ENCODE measurements around the gene NPR1. TPM values are rescaled to one million over a fixed set of nuclear protein-coding genes. Genes with fewer than 3 reads are reported as not detected.
"Not testable (repeated sequence)": the region's sequence is repeated elsewhere in the genome, so short reads cannot be mapped to it uniquely, and the experiment has no call there.

The NPR1 gene
- total RNA-seq: not detected

DNA sequence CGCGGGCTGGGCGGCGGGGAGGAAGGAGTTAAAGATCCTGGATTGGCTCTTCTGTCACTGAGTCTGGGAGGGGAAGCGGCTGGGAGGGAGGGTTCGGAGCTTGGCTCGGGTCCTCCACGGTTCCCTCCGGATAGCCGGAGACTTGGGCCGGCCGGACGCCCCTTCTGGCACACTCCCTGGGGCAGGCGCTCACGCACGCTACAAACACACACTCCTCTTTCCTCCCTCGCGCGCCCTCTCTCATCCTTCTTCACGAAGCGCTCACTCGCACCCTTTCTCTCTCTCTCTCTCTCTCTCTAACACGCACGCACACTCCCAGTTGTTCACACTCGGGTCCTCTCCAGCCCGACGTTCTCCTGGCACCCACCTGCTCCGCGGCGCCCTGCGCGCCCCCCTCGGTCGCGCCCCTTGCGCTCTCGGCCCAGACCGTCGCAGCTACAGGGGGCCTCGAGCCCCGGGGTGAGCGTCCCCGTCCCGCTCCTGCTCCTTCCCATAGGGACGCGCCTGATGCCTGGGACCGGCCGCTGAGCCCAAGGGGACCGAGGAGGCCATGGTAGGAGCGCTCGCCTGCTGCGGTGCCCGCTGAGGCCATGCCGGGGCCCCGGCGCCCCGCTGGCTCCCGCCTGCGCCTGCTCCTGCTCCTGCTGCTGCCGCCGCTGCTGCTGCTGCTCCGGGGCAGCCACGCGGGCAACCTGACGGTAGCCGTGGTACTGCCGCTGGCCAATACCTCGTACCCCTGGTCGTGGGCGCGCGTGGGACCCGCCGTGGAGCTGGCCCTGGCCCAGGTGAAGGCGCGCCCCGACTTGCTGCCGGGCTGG lies at the start of gene NPR1:
TSS of gene NPR1 (plus strand) at position 170 of the 818 bp plus-strand sequence. CDS start at position 591, 421 bp downstream.
- Mint-ChIP-seq H3K9me3 (no peaks in the 10 kb centered on the region), H3K36me3 (no peaks in the 10 kb centered on the region), H3K27ac (no peak within 1 kb of the TSS)
- ATAC-seq: peak; percentile 38 to 52
- no peak for DNase-seq (ENCODE audit: low spot score in 2 of 2)

DNA sequence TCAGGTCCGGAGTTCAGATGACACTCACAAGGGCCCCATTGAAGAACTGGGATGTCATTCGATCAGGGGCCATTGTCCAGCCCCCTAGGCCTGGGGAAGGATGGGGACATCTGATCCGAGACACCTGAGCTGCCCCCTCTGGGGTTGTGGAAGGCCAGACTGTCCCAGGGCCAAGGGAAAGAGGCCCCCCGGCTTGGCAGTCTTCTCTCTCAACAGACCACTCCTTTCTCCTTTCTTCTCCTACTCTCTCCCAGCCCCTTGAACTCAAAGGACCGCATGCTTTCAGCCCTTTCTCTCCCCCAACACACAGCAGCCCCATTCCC lies 49.2 kb upstream of the NPR1 start:
- ATAC-seq (no peak), DNase-seq (ENCODE audit: low spot score in 2 of 2) (no peak)
- H3K9me3 Mint-ChIP-seq: no peaks in the 10 kb centered on the region
- H3K27ac Mint-ChIP-seq: peak overlapping the region; percentile 4 to 62
- peaks cover 6 to 17% of the 10 kb centered on the region in 2 donors for H3K36me3 Mint-ChIP-seq

DNA sequence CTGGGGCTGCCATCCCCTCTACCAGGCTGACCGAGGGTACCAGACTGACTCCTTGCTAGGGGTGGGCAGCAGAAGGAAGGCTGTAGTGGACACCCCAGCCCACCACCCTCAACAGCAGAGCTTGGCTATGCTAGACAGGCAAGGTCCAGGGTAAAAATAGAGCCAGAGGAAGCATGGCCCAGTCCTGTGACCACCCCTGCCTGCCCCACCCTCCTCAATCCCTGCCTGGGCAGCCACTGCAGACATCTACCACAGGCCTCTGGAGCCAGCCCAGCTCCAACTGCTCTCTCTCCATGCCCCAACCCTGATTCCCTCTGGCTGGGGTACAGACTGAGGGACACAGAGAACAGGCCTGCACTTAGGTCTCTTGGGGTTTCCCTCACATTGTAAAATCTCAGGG lies 48.5 kb upstream of the NPR1 start:
- Mint-ChIP-seq H3K27ac (peak overlapping the region in 1 of 2 donors; percentile 62), H3K36me3 (peaks cover 10 to 24% of the 10 kb centered on the region in 2 donors), H3K9me3 (no peaks in the 10 kb centered on the region)
- no peak for DNase-seq (ENCODE audit: low spot score in 2 of 2)
- no peak for ATAC-seq

DNA sequence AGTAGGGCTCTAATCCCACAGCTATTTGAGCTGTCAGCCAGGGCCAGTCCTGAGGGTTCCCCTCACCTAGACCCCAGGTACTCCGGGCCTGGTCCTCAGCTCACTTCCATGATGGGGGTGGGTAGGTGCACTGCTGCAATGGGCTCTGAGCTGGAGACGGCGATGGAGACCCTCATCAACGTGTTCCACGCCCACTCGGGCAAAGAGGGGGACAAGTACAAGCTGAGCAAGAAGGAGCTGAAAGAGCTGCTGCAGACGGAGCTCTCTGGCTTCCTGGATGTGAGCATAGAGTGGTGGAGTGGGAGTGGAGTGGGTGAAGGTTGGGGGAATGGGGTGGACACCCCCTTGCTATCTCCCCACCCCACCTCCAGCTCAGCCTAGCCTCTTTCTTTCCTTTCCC lies 48.1 kb upstream of the NPR1 start:
- DNase-seq (ENCODE audit: low spot score in 2 of 2): no peak
- no peak for ATAC-seq
- H3K27ac Mint-ChIP-seq: peak overlapping the region in 1 of 2 donors; percentile 55
- peaks cover 10 to 25% of the 10 kb centered on the region in 2 donors for H3K36me3 Mint-ChIP-seq
- no peaks in the 10 kb centered on the region for H3K9me3 Mint-ChIP-seq

DNA sequence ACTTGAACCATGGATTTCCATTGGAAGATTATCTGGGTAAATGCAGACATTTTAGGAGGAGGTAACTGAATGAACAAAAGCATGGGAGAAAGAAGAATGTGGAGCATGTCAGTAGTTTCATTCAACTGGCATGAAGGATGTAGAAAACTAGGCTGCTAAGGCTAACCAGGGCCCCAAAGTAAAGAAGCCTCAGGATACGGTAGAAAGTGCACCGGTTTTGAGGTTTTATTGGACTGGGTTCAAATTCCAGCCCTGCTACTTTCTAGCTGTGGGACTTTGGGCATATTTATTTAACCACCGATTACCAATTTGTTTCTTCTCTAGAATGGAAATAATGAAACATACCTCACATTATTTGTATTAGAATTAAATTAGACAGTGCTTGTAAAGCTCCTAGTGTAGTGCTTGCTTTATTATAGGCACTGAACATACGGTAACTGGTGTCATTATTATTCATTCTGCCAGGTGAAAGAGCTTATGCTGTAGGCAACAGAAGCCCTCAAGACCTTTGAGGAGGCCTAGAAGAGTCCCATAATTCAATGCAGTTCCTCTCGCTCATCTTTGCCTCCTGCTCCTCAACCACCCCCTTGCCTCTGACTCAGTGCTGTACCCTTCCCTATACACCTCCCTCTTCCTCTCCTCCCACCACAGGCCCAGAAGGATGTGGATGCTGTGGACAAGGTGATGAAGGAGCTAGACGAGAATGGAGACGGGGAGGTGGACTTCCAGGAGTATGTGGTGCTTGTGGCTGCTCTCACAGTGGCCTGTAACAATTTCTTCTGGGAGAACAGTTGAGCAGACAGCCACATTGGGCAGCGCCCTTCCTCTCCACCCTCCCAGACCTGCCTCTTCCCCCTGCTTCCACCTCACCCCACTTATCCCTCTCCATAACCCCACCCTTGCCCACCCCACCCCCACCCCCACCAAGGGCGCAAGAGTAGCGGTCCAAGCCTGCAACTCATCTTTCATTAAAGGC lies 47.2 kb upstream of the NPR1 start:
- Mint-ChIP-seq H3K36me3 (peaks cover 10 to 29% of the 10 kb centered on the region in 2 donors), H3K27ac (peak overlapping the region in 1 of 2 donors; percentile 88), H3K9me3 (no peaks in the 10 kb centered on the region)
- no peak for ATAC-seq
- DNase-seq (ENCODE audit: low spot score in 2 of 2): no peak

DNA sequence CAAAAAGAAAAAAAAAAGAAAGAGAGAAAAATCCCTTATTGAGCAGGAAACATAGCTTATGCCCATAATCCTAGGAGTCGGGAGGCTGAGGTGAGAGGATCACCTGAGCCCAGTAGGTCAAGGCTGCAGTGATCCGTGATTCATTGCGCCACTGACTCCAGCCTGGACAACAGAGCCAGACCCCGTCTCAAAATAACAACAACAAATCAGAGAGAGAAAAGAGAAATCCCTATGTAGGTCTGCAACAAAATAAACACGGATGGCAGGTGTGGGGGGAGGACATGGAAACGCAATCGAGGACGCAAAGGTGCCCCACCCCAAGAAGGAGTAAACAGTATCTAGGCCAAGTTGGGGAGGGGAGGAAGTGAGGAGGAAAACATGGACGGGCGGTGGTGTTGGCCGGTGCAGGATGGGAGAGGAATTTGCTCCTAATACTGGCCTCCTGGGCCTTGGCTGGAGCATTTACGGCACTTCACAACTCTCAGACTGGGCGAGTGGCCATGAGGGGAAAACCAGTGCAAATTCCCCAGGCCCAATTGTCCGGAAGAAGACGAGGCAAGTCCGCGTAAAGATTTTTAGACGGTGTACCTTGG lies 45.2 kb upstream of the NPR1 start:
- H3K27ac Mint-ChIP-seq: peak overlapping the region; percentile 100
- no peaks in the 10 kb centered on the region for H3K9me3 Mint-ChIP-seq
- DNase-seq (ENCODE audit: low spot score in 2 of 2) (no peak), ATAC-seq (no peak)
- H3K36me3 Mint-ChIP-seq: peaks cover 24 to 46% of the 10 kb centered on the region in 2 donors

DNA sequence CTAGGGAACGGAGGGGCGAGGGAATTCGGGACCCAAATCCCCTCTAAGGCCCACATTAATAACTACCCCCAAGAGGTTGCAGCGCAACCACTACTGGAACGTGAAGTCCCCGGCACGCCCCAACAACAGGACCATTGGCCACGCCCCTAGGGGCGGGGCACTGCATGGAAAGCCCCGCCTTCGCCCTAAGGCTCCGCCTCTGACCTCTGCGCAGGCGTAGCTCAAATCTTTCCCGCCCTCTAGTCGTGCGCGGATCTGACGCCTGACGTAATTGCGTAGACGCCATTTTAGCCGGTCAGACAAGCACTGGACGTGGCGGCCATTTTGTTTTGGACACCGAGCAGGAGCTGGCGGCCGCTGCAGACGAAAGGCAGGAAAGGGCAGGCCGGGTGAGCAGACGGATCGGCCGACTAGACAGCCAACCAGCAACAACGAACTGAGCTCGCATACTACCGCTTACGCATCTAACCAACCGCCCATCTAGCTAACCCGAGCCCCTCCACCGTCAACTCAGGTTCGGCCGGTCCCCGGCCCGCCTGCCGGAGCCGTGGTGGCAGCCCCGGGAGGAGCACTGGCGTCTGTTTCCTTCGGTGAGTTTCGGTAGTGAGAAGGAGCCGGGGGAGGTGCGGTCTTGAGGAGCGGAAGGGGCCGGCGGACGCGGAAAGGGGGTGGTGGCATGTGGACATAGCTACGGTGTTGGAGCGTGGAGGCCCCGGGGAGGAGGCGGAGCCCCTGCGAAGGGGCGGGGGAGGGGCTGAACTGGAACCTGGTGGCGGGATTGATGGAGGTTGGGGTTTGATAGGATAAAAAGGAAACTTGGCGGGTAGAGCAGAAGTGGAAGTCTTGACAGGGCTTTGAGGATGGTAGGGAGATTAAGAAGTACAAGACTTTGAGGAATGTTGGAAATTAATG lies 44.5 kb upstream of the NPR1 start, which contains the start of gene CHTOP:
TSS of gene CHTOP (plus strand) at position 313 of the 912 bp plus-strand sequence. CDS start 2,523 bp downstream, outside the sequence.
- Mint-ChIP-seq H3K9me3 (no peaks in the 10 kb centered on the region), H3K36me3 (peaks cover 24 to 46% of the 10 kb centered on the region in 2 donors), H3K27ac (peak within 1 kb of the TSS; percentile 100)
- DNase-seq (ENCODE audit: low spot score in 2 of 2) (peak; percentile 97 to 99), ATAC-seq (peak; percentile 92 to 93)

DNA sequence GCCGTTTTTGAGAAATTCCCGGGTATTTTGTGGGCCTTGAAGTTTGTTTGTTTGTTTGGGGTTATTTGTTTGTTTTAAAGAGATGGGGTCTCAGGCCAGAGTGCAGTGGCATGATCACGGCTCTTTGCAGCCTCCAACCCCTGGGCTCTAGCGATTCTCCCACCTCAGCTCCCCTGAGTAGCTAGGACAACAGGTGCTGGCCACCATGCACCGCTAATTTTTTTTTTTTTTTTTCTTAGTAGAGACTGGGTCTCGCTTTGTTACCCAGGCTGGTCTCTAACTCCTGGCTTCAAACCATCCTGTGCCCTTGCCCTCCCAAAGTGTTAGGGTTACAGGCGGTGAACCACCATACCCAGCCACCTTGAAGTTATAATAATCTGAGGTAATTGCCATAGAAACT lies 42.6 kb upstream of the NPR1 start:
- peaks cover 24 to 48% of the 10 kb centered on the region in 2 donors for H3K36me3 Mint-ChIP-seq
- DNase-seq (ENCODE audit: low spot score in 2 of 2) (no peak), ATAC-seq (no peak)
- H3K9me3 Mint-ChIP-seq: no peaks in the 10 kb centered on the region
- H3K27ac Mint-ChIP-seq: peak overlapping the region in 1 of 2 donors; percentile 88

DNA sequence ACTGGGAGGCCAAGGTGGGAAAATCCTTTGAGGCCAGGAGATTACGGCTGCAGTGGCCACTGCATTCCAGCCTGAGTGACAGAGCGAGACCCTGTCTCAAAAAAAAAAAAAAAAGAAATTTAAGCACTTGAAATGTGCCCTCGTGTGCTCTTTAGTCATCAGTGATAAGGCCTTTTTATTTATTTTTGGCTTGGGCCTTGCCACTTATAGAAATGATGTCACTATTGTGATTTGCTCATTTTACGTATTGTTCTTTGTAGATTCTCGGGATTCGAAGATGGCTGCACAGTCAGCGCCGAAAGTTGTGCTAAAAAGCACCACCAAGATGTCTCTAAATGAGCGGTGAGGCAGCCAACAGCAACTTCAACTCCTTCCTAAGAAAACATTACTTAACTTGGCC lies 42.2 kb upstream of the NPR1 start:
- Mint-ChIP-seq H3K36me3 (peaks cover 27 to 53% of the 10 kb centered on the region in 2 donors), H3K27ac (peak overlapping the region; percentile 82 to 88), H3K9me3 (no peaks in the 10 kb centered on the region)
- ATAC-seq (no peak), DNase-seq (ENCODE audit: low spot score in 2 of 2) (no peak)

DNA sequence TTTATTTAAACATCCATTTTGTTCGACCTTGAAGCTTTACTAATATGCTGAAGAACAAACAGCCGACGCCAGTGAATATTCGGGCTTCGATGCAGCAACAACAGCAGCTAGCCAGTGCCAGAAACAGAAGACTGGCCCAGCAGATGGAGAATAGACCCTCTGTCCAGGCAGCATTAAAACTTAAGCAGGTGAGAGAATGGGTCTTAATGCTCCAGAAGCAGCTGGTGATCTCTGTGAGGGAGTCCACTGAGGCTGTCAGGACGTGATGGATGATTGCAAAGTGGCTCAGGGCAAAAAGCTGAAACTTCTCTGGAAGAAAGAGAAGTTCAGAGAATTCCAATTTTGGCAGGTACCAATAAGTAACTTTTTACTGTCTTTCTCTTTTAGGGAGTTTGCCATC lies 40.2 kb upstream of the NPR1 start:
- peaks cover 41 to 64% of the 10 kb centered on the region in 2 donors for H3K36me3 Mint-ChIP-seq
- no peak for DNase-seq (ENCODE audit: low spot score in 2 of 2)
- H3K27ac Mint-ChIP-seq: peak overlapping the region in 1 of 2 donors; percentile 7
- no peaks in the 10 kb centered on the region for H3K9me3 Mint-ChIP-seq
- ATAC-seq: no peak

DNA sequence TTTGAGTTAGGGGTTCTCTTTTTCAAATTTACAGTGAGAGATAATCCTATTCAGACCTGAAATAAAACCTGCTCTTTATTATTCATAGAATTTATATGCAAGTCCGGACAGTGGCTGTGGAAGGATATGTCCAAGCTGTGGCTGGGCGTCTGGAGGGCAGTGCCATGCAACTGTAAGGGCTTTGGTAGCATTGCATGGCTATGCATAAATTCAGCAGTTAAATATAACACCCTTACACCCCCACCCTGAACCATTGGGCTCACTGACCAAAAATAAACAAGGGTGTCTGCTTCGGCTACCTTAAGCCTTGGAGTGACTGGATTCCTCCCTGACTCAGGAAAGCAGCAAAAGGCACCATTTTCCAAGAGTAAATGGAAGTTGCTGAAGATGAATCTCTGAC lies 39.2 kb upstream of the NPR1 start:
- no peak for ATAC-seq
- H3K9me3 Mint-ChIP-seq: no peaks in the 10 kb centered on the region
- no peak overlapping the region for H3K27ac Mint-ChIP-seq
- DNase-seq (ENCODE audit: low spot score in 2 of 2): no peak
- peaks cover 45 to 64% of the 10 kb centered on the region in 2 donors for H3K36me3 Mint-ChIP-seq

DNA sequence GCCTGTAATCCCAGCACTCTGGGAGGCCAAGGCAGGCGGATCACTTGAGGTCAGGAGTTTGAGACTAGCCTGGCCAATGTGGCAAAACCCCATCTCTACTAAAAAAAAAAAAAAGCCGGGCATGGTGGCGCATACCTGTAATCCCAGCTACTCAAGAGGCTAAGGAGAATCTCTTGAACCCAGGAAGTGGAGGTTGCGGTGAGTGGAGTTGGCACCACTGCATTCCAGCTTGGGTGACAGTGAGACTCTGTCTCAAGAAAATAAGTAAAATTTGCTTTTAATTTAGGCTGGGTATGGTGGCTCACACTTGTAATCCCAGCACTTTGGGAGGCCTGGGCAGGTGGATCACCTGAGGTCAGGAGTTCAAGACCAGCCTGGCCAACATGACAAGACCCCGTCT lies 38.3 kb upstream of the NPR1 start:
- peak overlapping the region in 1 of 2 donors; percentile 31 for H3K27ac Mint-ChIP-seq
- not testable (repeated sequence) for H3K9me3 Mint-ChIP-seq; DNase-seq (ENCODE audit: low spot score in 2 of 2); ATAC-seq
- peaks cover 49 to 65% of the 10 kb centered on the region in 2 donors for H3K36me3 Mint-ChIP-seq

DNA sequence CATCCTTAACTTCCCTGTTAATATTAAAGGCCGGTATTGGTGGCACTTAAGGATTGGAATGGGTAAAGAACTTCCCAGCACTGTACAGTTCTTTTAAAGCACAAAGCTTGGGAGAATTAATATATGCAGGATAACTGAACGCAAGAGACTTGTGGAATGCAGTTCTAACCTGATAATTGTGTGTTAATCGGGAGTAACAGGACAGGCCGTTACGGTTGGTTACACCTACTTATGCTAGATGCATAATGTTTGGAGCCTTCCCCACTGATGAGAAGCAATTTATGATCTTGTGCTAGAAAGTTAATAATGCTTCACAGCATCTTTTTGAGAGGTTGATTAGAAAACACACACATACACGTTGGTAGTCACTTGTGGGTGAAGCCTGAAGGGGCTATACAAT lies 37.6 kb upstream of the NPR1 start:
- Mint-ChIP-seq H3K36me3 (peaks cover 56 to 71% of the 10 kb centered on the region in 2 donors), H3K27ac (peak overlapping the region in 1 of 2 donors; percentile 26), H3K9me3 (no peaks in the 10 kb centered on the region)
- DNase-seq (ENCODE audit: low spot score in 2 of 2): no peak
- no peak for ATAC-seq

DNA sequence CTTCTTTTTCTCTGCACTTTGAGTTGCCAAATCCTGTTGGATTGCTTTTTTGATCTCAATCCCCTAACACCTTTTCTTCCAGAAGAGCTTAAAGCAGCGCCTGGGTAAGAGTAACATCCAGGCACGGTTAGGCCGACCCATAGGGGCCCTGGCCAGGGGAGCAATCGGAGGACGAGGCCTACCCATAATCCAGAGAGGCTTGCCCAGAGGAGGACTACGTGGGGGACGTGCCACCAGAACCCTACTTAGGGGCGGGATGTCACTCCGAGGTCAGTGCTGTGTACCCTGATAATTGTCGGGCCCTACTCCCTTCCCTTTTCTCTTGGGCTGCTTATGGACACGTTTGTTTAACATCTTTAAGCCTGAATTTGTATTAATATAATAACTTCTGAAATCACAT lies 36.3 kb upstream of the NPR1 start:
- H3K36me3 Mint-ChIP-seq: peaks cover 50 to 69% of the 10 kb centered on the region in 2 donors
- no peak for ATAC-seq
- H3K9me3 Mint-ChIP-seq: no peaks in the 10 kb centered on the region
- peak overlapping the region; percentile 12 to 26 for H3K27ac Mint-ChIP-seq
- peak in 1 of 2 donors; percentile 44 for DNase-seq (ENCODE audit: low spot score in 2 of 2)

DNA sequence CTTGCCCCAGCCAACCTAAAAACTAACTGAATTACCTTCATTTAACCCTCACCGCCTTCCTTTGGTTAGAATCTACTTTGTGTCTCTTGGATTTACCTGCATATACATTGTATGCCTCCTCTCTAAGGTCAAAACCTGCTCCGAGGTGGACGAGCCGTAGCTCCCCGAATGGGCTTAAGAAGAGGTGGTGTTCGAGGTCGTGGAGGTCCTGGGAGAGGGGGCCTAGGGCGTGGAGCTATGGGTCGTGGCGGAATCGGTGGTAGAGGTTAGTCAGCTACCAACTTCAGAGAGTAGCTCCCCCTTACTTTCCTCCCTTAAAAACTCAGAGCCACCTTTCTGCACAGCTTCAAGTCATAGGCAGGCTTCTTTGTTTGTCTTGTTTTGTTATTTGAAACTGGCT lies 35.4 kb upstream of the NPR1 start:
- Mint-ChIP-seq H3K36me3 (peaks cover 48 to 70% of the 10 kb centered on the region in 2 donors), H3K9me3 (no peaks in the 10 kb centered on the region), H3K27ac (peak overlapping the region; percentile 57 to 92)
- ATAC-seq: no peak
- DNase-seq (ENCODE audit: low spot score in 2 of 2): peak in 1 of 2 donors; percentile 30

DNA sequence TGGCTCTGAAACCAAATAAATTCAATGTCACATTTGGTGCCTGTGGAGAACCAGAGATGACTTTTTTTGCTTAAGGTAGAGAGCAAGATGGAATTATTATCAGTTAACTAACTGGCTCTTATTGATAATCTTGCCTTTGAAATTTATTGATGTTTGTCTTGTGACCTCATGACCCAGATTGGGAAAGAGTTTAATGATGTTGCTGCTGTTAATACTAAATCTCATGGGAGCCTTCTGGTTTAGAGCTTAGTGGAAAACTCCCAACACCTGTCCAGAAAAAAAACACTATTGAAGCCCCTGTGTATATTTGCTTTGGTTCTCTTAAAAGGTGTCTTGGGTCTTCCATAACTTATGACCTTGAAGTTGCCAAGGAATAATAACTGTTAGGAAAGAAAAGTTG lies 34.7 kb upstream of the NPR1 start:
- Mint-ChIP-seq H3K36me3 (peaks cover 48 to 69% of the 10 kb centered on the region in 2 donors), H3K27ac (peak overlapping the region in 1 of 2 donors; percentile 57), H3K9me3 (no peaks in the 10 kb centered on the region)
- DNase-seq (ENCODE audit: low spot score in 2 of 2) (no peak), ATAC-seq (no peak)

Data from activated naive CD4-positive, alpha-beta T cell treated with anti-CD3 and anti-CD28 coated beads, Interleukin-2, amount 50 U/mL, for 72 hours (primary cell).